ENCODE measurements around the gene RAMP2.

GRCh38 chr17:42782166-42783061, 21.4 kb downstream of the RAMP2 start:
- TF ChIP-seq CTCF (IDR thresholded peaks at IDR 0.05; ENCODE audit: insufficient read depth, low read length, poor library complexity, severe bottlenecking) (no peak), EZH2phosphoT487 (conservative IDR thresholded peaks at IDR 0.05; ENCODE audit: low read length) (no peak)

All from SU-DHL-6 (cell line).